ENCODE results near the gene KCTD2. TPM values are rescaled to one million over a fixed set of nuclear protein-coding genes. Genes with fewer than 3 reads are reported as not detected.

KCTD2 gene
- polyA plus RNA-seq, 2 of the 4 experiments (the other 2 are of a cell fraction): 18.8 to 31.3 TPM

DNA sequence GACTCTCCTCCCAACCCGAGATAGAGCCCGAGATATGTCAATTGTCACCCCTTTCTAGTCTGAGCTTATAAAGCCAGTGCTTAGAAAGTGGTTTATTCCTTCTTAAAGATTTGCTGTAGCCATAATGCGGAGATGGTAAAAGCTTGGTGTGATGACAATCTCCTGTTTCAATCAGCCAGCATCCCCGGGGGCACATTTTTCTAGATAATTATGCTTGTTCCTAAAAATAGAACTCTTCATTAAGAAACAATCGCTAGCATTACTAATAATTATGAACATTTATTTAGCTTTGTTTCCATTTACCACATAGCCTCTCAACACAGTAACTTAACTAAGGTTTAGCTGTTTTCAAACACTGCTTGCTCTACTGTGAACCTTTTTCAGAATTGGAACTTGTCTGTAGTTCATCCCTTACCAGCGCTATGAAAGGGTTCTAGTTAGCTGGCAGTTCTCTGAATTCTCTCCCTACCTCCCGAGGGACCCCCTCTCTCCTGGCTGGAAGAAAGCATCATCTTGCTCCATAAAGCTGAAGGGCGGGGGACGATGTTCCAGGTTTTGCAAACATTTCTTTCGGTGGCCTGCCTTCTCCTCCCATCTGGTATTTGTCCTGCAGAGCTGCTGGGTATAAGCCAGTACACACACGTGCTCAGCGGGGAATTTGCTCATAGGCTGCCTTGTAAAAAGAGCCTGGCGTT, 35.5 kb upstream of the KCTD2 start:
- DNase-seq (ENCODE audit: low read depth in 1 of 2, low spot score in 1 of 2) (no peak), FAIRE-seq (no peak)

DNA sequence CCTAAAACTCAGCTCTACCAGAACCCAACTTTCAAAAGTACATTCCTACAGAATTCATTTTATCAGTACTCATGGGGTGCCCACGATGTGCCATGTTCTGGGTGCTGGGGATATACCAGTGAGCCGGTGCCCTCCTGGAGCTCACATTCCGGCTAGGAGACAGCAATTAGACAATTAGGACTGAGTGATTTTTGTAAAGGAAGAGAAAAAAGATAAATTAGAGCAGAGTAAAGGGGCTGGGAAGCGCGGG, 35.0 kb upstream of the KCTD2 start:
- peak overlapping the region; percentile 76 for H3K4me3 ChIP-seq
- TF ChIP-seq JUNB (IDR thresholded peaks at IDR 0.05) (no peak), ZFP36 (IDR thresholded peaks at IDR 0.05; ENCODE audit: borderline replicate concordance, partially characterized antibody) (no peak)
- H3K27ac ChIP-seq: peak overlapping the region; percentile 85 to 92
- H3K4me2 ChIP-seq: peak overlapping the region; percentile 96
- FAIRE-seq (no peak), DNase-seq (ENCODE audit: low read depth in 1 of 2, low spot score in 1 of 2) (no peak), ATAC-seq (no peak; a peak in 1 of 6 replicates)
- POLR2A ChIA-PET: interaction anchor here (0.7 to 4.0 kb wide), 25 partner anchors 8 to 844 kb away, joined by 3 to 107 read pairs (median 6); partner anchors contain the start of genes ATP5PD, CDR2L, FDXR and HID1
- WGBS (ENCODE audit: missing lambda C conversion rate): 25% methylated on average over 5 of the region's 5 CpGs
- no peaks in the 10 kb centered on the region for H3K9me3 ChIP-seq
- H3K4me1 ChIP-seq: peaks cover 18% of the 10 kb centered on the region
- CTCF ChIA-PET: interaction anchor here (0.6 to 19.2 kb wide), 30 partner anchors 9 to 361 kb away, joined by 3 to 404 read pairs (median 5); partner anchors contain the start of genes CDR2L, HID1, NT5C and OTOP2

More for the DNA sequence above, 35.5 kb upstream of the KCTD2 start:
- WGBS (ENCODE audit: missing lambda C conversion rate): 72% methylated on average over 13 of the region's 13 CpGs
- TF ChIP-seq, protein P1, sequence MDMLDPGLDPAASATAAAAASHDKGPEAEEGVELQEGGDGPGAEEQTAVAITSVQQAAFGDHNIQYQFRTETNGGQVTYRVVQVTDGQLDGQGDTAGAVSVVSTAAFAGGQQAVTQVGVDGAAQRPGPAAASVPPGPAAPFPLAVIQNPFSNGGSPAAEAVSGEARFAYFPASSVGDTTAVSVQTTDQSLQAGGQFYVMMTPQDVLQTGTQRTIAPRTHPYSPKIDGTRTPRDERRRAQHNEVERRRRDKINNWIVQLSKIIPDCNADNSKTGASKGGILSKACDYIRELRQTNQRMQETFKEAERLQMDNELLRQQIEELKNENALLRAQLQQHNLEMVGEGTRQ (IDR thresholded peaks at IDR 0.05): no peak
- TF ChIP-seq ZSCAN20 (CRISPR knock-in tag; IDR thresholded peaks at IDR 0.05) (no peak), BHLHE40 (IDR thresholded peaks at IDR 0.05; ENCODE audit: low read depth, low read length) (no peak)
- peak; percentile 8 to 13; a peak in 3 of 6 replicates for ATAC-seq
- peak overlapping the region; percentile 96 for H3K4me2 ChIP-seq
- ChIA-PET CTCF (interaction anchor here (0.7 to 19.2 kb wide), 27 partner anchors 8 to 220 kb away, joined by 3 to 404 read pairs (median 6); partner anchors contain the start of genes CDR2L, HID1, NT5C and OTOP2), POLR2A (interaction anchor here (0.7 to 4.0 kb wide), 19 partner anchors 8 to 278 kb away, joined by 3 to 107 read pairs (median 11); partner anchors contain the start of genes ATP5PD, CDR2L, FDXR and HID1)
- peak overlapping the region; percentile 85 to 92 for H3K27ac ChIP-seq
- H3K4me3 ChIP-seq: peak overlapping the region; percentile 76
- peaks cover 18% of the 10 kb centered on the region for H3K4me1 ChIP-seq
- H3K9me3 ChIP-seq: no peaks in the 10 kb centered on the region

DNA sequence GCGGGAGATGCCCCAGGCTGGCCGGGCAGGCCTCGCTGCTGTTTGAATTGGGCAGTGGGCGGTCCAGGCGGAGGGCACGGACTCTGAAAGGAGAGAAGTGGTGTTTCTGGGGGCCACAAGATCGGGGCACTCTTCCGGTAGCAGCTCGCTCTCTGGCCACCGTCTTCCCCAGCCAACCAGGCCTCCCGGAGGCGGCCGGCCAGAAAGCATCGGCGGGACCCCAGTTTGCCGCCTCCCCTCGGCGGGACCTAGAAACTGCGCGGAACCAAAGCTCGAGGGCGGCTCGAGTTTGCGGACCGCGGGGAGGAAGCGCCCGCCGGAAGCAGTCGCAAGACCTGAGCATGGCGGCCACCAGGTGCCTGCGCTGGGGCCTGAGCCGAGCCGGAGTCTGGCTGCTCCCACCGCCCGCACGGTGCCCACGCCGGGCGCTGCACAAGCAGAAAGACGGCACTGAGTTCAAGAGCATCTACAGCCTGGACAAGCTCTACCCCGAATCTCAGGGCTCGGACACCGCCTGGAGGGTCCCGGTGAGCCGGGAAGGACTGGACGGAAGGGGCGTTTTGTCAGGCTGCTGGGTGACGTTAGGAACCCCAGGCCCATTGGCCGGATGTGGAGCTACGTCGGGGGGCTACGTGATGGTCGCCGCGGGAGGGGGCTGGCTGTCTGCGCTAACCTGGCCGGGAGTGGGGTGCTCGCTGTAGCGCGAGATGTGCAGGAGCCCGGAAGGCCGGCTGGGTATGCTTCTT, 34.5 kb upstream of the KCTD2 start, which contains the start of gene MRPL58:
TSS of gene MRPL58 (plus strand) at position 325 of the 746 bp plus-strand sequence. CDS start at position 342, 17 bp downstream.
- Histone ChIP-seq H3K4me1 (peaks cover 18% of the 10 kb centered on the region), H3K9me3 (no peaks in the 10 kb centered on the region), H3K4me3 (peak within 1 kb of the TSS; percentile 76), H3K4me2 (peak within 1 kb of the TSS; percentile 96), H3K27ac (peak within 1 kb of the TSS; percentile 85 to 92)
- no peak for FAIRE-seq
- CTCF ChIA-PET: interaction anchor here (0.6 to 19.2 kb wide), 33 partner anchors 8 to 362 kb away, joined by 3 to 404 read pairs (median 5); partner anchors contain the start of genes CDR2L, HID1, NT5C and OTOP2
- ATAC-seq: peak; percentile 92 to 96
- peak; percentile 94 to 95 for DNase-seq (ENCODE audit: low read depth in 1 of 2, low spot score in 1 of 2)
- POLR2A ChIA-PET: interaction anchor here (0.7 to 4.0 kb wide), 30 partner anchors 9 to 843 kb away, joined by 3 to 107 read pairs (median 6); partner anchors contain the start of genes ATP5PD, CDR2L, FDXR and HID1
- 2% methylated on average over 45 of the region's 63 CpGs for WGBS (ENCODE audit: missing lambda C conversion rate)
- TF ChIP-seq RCOR1 (IDR thresholded peaks at IDR 0.05; ENCODE audit: low read depth, low read length) (no peak), NPAS2 (CRISPR knock-in tag; IDR thresholded peaks at IDR 0.05; ENCODE audit: borderline replicate concordance) (no peak), PHF8 (IDR thresholded peaks at IDR 0.05; ENCODE audit: borderline replicate concordance, low read depth) (peak; percentile 84; the same call in 1 of the 2 replicates), FOSL2 (IDR thresholded peaks at IDR 0.05) (no peak), FOSL2 (CRISPR knock-in tag; IDR thresholded peaks at IDR 0.05) (peak; percentile 32; the same call in 1 of the 2 replicates), SMC3 (IDR thresholded peaks at IDR 0.05) (peak; percentile 70; the same call in 2 of the 3 replicates), TFCP2L1 (CRISPR knock-in tag; IDR thresholded peaks at IDR 0.05) (peak; percentile 57; the same call in 1 of the 2 replicates), GATA3 (IDR thresholded peaks at IDR 0.05; ENCODE audit: borderline replicate concordance) (peak; percentile 58; the same call in 1 of the 2 replicates), ZFP36 (IDR thresholded peaks at IDR 0.05; ENCODE audit: borderline replicate concordance, partially characterized antibody) (no peak), TP53 (CRISPR knock-in tag; IDR thresholded peaks at IDR 0.05) (no peak), JUNB (IDR thresholded peaks at IDR 0.05) (no peak), RNF2 (IDR thresholded peaks at IDR 0.05; ENCODE audit: borderline replicate concordance, low read depth) (no peak), RAD21 (conservative IDR thresholded peaks at IDR 0.05 in 1 of 2, IDR thresholded peaks at IDR 0.05 in 1 of 2) (peak; percentile 37 to 48; a peak in 4 of 5 replicates), FOSB (CRISPR knock-in tag; IDR thresholded peaks at IDR 0.05) (no peak), CEBPB (IDR thresholded peaks at IDR 0.05) (peak in 1 of 2 experiments; percentile 33; a peak in 1 of 4 replicates), BHLHE40 (IDR thresholded peaks at IDR 0.05; ENCODE audit: low read depth, low read length) (no peak), KDM5A (IDR thresholded peaks at IDR 0.05) (peak; percentile 91), CBX8 (IDR thresholded peaks at IDR 0.05) (no peak), MAZ (IDR thresholded peaks at IDR 0.05; ENCODE audit: borderline replicate concordance, low read depth, low read length) (peak; percentile 54; the same call in 1 of the 2 replicates)
- TF ChIP-seq, protein P2, sequence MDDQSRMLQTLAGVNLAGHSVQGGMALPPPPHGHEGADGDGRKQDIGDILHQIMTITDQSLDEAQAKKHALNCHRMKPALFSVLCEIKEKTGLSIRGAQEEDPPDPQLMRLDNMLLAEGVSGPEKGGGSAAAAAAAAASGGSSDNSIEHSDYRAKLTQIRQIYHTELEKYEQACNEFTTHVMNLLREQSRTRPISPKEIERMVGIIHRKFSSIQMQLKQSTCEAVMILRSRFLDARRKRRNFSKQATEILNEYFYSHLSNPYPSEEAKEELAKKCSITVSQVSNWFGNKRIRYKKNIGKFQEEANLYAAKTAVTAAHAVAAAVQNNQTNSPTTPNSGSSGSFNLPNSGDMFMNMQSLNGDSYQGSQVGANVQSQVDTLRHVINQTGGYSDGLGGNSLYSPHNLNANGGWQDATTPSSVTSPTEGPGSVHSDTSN (IDR thresholded peaks at IDR 0.05): peak; percentile 65
- TF ChIP-seq, protein P3, sequence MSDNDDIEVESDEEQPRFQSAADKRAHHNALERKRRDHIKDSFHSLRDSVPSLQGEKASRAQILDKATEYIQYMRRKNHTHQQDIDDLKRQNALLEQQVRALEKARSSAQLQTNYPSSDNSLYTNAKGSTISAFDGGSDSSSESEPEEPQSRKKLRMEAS (IDR thresholded peaks at IDR 0.05): peak; percentile 91
- TF ChIP-seq, protein P4, sequence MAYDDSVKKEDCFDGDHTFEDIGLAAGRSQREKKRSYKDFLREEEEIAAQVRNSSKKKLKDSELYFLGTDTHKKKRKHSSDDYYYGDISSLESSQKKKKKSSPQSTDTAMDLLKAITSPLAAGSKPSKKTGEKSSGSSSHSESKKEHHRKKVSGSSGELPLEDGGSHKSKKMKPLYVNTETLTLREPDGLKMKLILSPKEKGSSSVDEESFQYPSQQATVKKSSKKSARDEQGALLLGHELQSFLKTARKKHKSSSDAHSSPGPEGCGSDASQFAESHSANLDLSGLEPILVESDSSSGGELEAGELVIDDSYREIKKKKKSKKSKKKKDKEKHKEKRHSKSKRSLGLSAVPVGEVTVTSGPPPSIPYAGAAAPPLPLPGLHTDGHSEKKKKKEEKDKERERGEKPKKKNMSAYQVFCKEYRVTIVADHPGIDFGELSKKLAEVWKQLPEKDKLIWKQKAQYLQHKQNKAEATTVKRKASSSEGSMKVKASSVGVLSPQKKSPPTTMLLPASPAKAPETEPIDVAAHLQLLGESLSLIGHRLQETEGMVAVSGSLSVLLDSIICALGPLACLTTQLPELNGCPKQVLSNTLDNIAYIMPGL (CRISPR knock-in tag; IDR thresholded peaks at IDR 0.05; ENCODE audit: borderline replicate concordance): 0 out of 2 replicates have a peak, but pooled peaks have one; percentile 27
- TF ChIP-seq, protein P5, sequence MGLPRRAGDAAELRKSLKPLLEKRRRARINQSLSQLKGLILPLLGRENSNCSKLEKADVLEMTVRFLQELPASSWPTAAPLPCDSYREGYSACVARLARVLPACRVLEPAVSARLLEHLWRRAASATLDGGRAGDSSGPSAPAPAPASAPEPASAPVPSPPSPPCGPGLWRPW (IDR thresholded peaks at IDR 0.05): no peak
